GM21367 (cell line): ENCODE data around the gene RNU2-63P.
"Not testable (repeated sequence)": the region's sequence is repeated elsewhere in the genome, so short reads cannot be mapped to it uniquely, and the experiment has no call there.

Source experiments
- ATAC-seq: cut with Tn5 transposase; IDR thresholded peaks from one replicate; pipeline ENCODE4 v1.9.1; 2021; ENCODE audit not compliant: unreplicated experiment

The RNU2-63P gene

GRCh38 chr2:88016086-88016959 is at the start of gene RNU2-63P:
RNU2-63P (minus strand) TSS chr2:88016547.
- ATAC-seq, result peak; percentile 86

GRCh38 chr2:88061295-88061694 is 44.9 kb upstream of the RNU2-63P start:
- no peak for ATAC-seq

GRCh38 chr2:88060907-88061275 is 44.5 kb upstream of the RNU2-63P start:
- no peak for ATAC-seq

- ATAC-seq, result peak; percentile 35
Measured at GRCh38 chr2:88059979-88060906, 43.9 kb upstream of the RNU2-63P start.

- no peak for ATAC-seq
Measured at GRCh38 chr2:88058191-88058590, 41.8 kb upstream of the RNU2-63P start.

GRCh38 chr2:88057437-88057844 is 41.1 kb upstream of the RNU2-63P start:
- no peak for ATAC-seq

- peak; percentile 89 for ATAC-seq
Measured at GRCh38 chr2:88055371-88056128, 39.2 kb upstream of the RNU2-63P start, which contains the start of gene KRCC1. KRCC1 (minus strand) TSS chr2:88055783; CDS start chr2:88028563, 27,220 bp downstream.

- ATAC-seq, result no peak
Measured at GRCh38 chr2:88054782-88055370, 38.5 kb upstream of the RNU2-63P start.

GRCh38 chr2:88053934-88054781 is 37.8 kb upstream of the RNU2-63P start:
- no peak for ATAC-seq

- ATAC-seq, result no peak
Measured at GRCh38 chr2:88053296-88053695, 36.9 kb upstream of the RNU2-63P start.

GRCh38 chr2:88051792-88052191 is 35.4 kb upstream of the RNU2-63P start:
- no peak for ATAC-seq

GRCh38 chr2:88049622-88050021 is 33.3 kb upstream of the RNU2-63P start:
- no peak for ATAC-seq

GRCh38 chr2:88048541-88048940 is 32.2 kb upstream of the RNU2-63P start:
- ATAC-seq, result no peak

GRCh38 chr2:88045561-88045960 is 29.2 kb upstream of the RNU2-63P start:
- not testable (repeated sequence) for ATAC-seq

GRCh38 chr2:88042476-88042875 is 26.1 kb upstream of the RNU2-63P start:
- ATAC-seq, result no peak

GRCh38 chr2:88038263-88039105 is 22.1 kb upstream of the RNU2-63P start:
- no peak for ATAC-seq

- ATAC-seq, result no peak
Measured at GRCh38 chr2:88036606-88037005, 20.3 kb upstream of the RNU2-63P start.

GRCh38 chr2:88036182-88036581 is 19.8 kb upstream of the RNU2-63P start:
- no peak for ATAC-seq
